B cell (primary cell): ENCODE measurements around the gene RNF181.

Experiments
- CTCF ChIP-seq: fragments of 200-600 bp; IDR thresholded peaks from one replicate; pipeline ENCODE4 v1.8.0; 2022; ENCODE audit warnings: antibody characterized with exemption, mild to moderate bottlenecking
- EZH2 ChIP-seq: IDR thresholded peaks from 2 replicates; pipeline ENCODE4 v1.6.1; 2012; ENCODE audit warnings: borderline replicate concordance, low read depth, mild to moderate bottlenecking, moderate library complexity, low read length; ENCODE audit not compliant: insufficient read depth, poor library complexity, severe bottlenecking

GRCh38 chr2:85621338-85621737 lies 25.8 kb downstream of the RNF181 start:
- TF ChIP-seq CTCF (no peak), EZH2 (no peak)
